Vagina (tissue), 2 donors: ENCODE data around the gene SBSN. TPM values are rescaled to one million over a fixed set of nuclear protein-coding genes. Genes with fewer than 3 reads are reported as not detected.

Experiments used
- DNase-seq, 2 donors: peaks; one replicate each; pipeline ENCODE4 v3.0.0-alpha.2; 2017; ENCODE audit errors: extremely low spot score in 2 of 2
- H3K27ac ChIP-seq: fragments of 200-600 bp; sonication (generic); one replicate; pipeline ENCODE4 v1.5.1; 2019
- H3K27me3 ChIP-seq: fragments of 200-600 bp; sonication (generic); one replicate; pipeline ENCODE4 v1.5.1; 2019
- H3K36me3 ChIP-seq, 2 donors: fragments of 200-600 bp; sonication (generic); one replicate each; pipeline ENCODE4 v1.5.1; 2017 to 2019
- H3K4me1 ChIP-seq: fragments of 200-600 bp; sonication (generic); one replicate; pipeline ENCODE4 v1.5.1; 2019
- H3K4me3 ChIP-seq, 2 donors: fragments of 200-600 bp; sonication (generic); 1 replicate in 1 of 2; 2 replicates in 1 of 2; pipeline ENCODE4 v1.5.1; 2016 to 2019
- H3K9me3 ChIP-seq: fragments of 200-600 bp; sonication (generic); one replicate; pipeline ENCODE4 v1.5.1; 2019
- POLR2A ChIP-seq, 2 donors: fragments of 450-650 bp; IDR thresholded peaks; one replicate each; pipeline ENCODE4 v1.6.1; 2017; ENCODE audit warnings: antibody characterized with exemption in 2 of 2, mild to moderate bottlenecking in 2 of 2, moderate library complexity in 2 of 2
- POLR2AphosphoS5 ChIP-seq, 2 donors: sonication (generic); formaldehyde crosslinking; IDR thresholded peaks; one replicate each; pipeline ENCODE4 v1.9.0; 2017; ENCODE audit warnings: antibody characterized with exemption in 2 of 2, mild to moderate bottlenecking in 2 of 2, low read depth in 1 of 2; ENCODE audit not compliant: insufficient read depth in 1 of 2
- intact Hi-C: fragments of 100-400 bp; cut with DNase I; formaldehyde crosslinking; loops from one replicate; pipeline ENCODE4 v1.15.1; 2023
- total RNA-seq: library from RNA; depleted of rRNA; stranded (reverse); fragments of >200 nt; gene quantifications from one replicate; pipeline ENCODE4 v1.2.3, GENCODE V29; 2016
- TF ChIP-seq, protein P1 (sequence below), 3 experiments: fragments of 450-650 bp in 2 of 3; fragments of 200-600 bp in 1 of 3; sonication (generic) in 1 of 3; IDR thresholded peaks; one replicate each; pipeline ENCODE4 v1.5.1; 2017 to 2019; ENCODE audit warnings: antibody characterized with exemption in 3 of 3, mild to moderate bottlenecking in 2 of 3, moderate library complexity in 2 of 3

SBSN gene
- total RNA-seq, 1 donor from 2014 or later = 162 TPM

DNA sequence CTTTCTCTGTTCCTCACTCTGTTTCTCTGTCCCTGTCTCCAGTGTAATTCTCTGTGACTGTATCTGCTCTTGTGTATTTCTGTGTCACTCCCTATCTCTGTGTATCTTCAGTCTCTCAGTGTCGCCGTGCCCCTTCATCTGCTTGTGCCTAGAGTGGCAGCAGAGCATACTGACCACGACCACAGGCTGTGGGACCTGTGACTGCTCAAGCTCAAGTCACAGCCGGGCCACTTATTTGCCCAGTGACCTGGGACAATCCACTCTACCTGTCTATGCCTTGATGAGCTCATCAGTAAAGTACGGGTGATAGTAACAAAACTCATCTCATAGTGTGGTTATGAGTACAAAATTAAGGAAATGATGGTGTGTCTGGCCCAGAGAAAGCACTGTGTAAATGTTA lies 26.0 kb upstream of the SBSN start:
- Histone ChIP-seq H3K4me3 (no peak overlapping the region), H3K27ac (no peak overlapping the region), H3K27me3 (no peaks in the 10 kb centered on the region), H3K9me3 (no peaks in the 10 kb centered on the region), H3K36me3 (no peaks in the 10 kb centered on the region), H3K4me1 (peaks cover 13% of the 10 kb centered on the region)
- DNase-seq = no peak
- no peak for TF ChIP-seq POLR2A (IDR thresholded peaks at IDR 0.05)
- TF ChIP-seq, protein P1, sequence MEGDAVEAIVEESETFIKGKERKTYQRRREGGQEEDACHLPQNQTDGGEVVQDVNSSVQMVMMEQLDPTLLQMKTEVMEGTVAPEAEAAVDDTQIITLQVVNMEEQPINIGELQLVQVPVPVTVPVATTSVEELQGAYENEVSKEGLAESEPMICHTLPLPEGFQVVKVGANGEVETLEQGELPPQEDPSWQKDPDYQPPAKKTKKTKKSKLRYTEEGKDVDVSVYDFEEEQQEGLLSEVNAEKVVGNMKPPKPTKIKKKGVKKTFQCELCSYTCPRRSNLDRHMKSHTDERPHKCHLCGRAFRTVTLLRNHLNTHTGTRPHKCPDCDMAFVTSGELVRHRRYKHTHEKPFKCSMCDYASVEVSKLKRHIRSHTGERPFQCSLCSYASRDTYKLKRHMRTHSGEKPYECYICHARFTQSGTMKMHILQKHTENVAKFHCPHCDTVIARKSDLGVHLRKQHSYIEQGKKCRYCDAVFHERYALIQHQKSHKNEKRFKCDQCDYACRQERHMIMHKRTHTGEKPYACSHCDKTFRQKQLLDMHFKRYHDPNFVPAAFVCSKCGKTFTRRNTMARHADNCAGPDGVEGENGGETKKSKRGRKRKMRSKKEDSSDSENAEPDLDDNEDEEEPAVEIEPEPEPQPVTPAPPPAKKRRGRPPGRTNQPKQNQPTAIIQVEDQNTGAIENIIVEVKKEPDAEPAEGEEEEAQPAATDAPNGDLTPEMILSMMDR (IDR thresholded peaks at IDR 0.05) = no peak
- TF ChIP-seq POLR2AphosphoS5 (IDR thresholded peaks at IDR 0.05; ENCODE audit: insufficient read depth in 1 of 2, low read depth in 1 of 2) = no peak
- intact Hi-C loops = no loop called here

DNA sequence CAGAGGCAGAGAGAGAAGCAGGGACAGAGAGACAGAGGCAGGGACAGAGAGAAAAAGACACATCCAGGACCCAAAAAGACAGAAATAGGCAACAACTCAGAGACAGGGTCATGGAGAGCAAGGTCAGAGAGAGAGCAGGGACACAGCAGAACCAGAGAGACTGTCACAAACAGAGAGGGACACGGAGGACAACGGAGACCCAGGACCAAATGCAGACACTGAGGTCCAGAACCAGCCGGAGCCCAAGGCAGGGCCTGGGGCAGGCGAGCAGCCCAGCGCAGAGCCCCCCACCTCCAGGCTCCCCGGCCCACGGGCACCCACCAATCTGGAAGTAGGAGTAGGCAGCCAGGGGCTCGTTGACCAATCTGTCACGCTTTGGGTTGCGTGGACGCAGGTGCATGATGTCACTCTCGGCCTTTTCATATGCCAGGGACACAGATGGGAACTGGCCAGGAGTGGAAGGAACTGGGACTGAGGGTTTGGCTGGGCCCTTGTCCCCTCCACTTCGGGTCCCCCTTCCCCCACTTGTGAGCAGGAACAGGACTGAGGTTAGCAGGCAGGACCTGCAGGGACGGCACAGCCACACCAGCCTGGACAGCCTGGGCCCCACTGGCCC lies 25.4 kb upstream of the SBSN start:
- Histone ChIP-seq H3K9me3 (no peaks in the 10 kb centered on the region), H3K27ac (no peak overlapping the region), H3K36me3 (no peaks in the 10 kb centered on the region), H3K4me3 (no peak overlapping the region), H3K27me3 (no peaks in the 10 kb centered on the region), H3K4me1 (peaks cover 11% of the 10 kb centered on the region)
- DNase-seq = no peak
- intact Hi-C loops = no loop called here
- TF ChIP-seq, protein P1 (IDR thresholded peaks at IDR 0.05) = no peak
- TF ChIP-seq POLR2AphosphoS5 (IDR thresholded peaks at IDR 0.05; ENCODE audit: insufficient read depth in 1 of 2, low read depth in 1 of 2) (no peak), POLR2A (IDR thresholded peaks at IDR 0.05) (no peak)

DNA sequence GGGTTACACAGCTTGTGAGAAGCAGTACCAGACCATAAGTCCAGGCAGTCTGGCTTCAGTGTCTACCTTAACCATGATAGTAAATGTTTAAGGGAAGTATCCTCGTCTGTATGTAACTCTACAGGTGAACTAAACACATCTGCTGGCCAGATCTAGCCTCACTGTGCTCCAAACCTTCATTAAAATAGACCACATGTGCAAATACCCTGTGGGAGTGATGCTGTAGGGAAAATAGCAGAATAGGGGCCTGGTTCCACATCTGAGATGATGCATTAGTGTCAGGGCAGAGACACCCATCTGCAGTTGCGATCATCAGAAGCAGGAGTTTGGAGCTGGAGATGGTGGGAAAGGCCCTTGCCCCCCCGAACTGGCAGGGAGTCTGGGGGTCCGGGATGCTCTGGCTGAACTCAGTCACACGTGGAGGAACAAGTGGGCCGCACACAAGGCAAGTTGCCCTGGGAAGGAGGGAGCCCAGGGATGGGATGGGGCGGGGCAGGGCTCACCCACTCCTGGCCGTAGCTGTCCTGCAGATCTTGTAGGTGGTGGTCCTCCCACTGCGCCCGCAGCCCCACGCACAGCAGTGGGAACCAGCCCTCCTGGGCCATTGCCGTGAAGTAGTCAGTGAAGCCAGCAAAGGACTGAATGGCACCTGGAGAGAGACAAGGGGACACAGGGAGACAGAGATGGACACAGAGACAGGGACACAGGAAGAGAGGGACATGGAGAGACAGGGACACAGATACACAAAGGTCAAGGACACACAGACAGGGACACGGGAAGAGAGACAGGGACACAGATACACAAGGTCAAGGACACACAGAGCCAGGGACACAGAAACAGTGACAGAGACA lies 24.6 kb upstream of the SBSN start:
- no peaks in the 10 kb centered on the region for H3K27me3 ChIP-seq
- no peak overlapping the region for H3K27ac ChIP-seq
- H3K36me3 ChIP-seq = no peaks in the 10 kb centered on the region
- no peak overlapping the region for H3K4me3 ChIP-seq
- intact Hi-C loops = no loop called here
- TF ChIP-seq POLR2A (IDR thresholded peaks at IDR 0.05) = no peak
- TF ChIP-seq POLR2AphosphoS5 (IDR thresholded peaks at IDR 0.05; ENCODE audit: insufficient read depth in 1 of 2, low read depth in 1 of 2) = no peak
- TF ChIP-seq, protein P1 (IDR thresholded peaks at IDR 0.05) = no peak
- DNase-seq = no peak
- H3K9me3 ChIP-seq = no peaks in the 10 kb centered on the region
- H3K4me1 ChIP-seq = peaks cover 4% of the 10 kb centered on the region

DNA sequence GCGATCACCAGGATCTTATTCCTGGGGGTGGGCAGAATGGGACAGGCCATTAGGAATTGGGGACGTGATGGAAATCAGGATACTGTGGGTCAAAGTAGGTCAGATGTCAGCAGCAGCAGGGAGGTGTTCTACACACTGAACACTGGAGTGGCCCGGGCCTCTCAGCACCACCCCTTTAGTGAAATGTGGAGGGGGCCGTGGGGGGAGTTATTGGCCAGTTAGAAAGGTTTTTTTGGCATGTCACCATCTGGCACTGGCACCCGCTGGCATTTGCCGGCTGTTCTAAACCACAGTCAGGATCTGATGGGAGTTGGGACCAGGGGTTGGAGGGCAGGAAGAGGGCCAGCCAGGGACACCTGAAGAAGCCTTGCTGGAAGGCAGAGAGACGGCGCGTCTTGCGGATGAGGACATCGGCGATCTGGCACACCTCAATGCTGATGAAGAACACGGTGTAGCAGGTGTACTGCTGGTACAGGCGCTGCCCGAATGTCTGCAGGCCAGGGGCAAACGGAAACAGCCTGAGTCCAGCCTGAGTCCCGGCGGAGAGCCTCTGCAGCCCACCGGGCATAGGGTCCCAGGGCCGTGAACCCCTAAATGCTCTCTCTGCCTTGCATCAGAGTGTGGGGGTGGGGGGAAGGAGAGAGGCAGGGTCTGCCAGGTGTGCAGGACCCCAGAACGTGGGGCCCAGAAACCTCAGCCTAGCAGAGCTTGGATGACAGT lies 23.1 kb upstream of the SBSN start:
- no peaks in the 10 kb centered on the region for H3K27me3 ChIP-seq
- intact Hi-C loops = no loop called here
- DNase-seq = no peak
- no peak overlapping the region for H3K27ac ChIP-seq
- H3K9me3 ChIP-seq = no peaks in the 10 kb centered on the region
- H3K4me1 ChIP-seq = peaks cover 12% of the 10 kb centered on the region
- H3K36me3 ChIP-seq = no peaks in the 10 kb centered on the region
- TF ChIP-seq, protein P1 (IDR thresholded peaks at IDR 0.05) = no peak
- TF ChIP-seq POLR2AphosphoS5 (IDR thresholded peaks at IDR 0.05; ENCODE audit: insufficient read depth in 1 of 2, low read depth in 1 of 2) = no peak
- TF ChIP-seq POLR2A (IDR thresholded peaks at IDR 0.05) = no peak
- H3K4me3 ChIP-seq = no peak overlapping the region
